Head of caudate nucleus (tissue), 42 donors: ENCODE measurements around the gene EEPD1.
A peak's percentile ranks its signal among the peaks of the same experiment; 100 is the strongest.
"Not testable (repeated sequence)": the region's sequence is repeated elsewhere in the genome, so short reads cannot be mapped to it uniquely, and the experiment has no call there.

Source experiments
- DNase-seq, 42 donors: peaks; one replicate each; pipeline versions ENCODE4 v3.0.0 to v3.0.0-alpha.2; 2020 to 2021; ENCODE audit warnings: mixed read lengths in 7 of 42
- intact Hi-C: fragments of 100-400 bp; cut with DNase I; formaldehyde crosslinking; loops from one replicate; pipeline ENCODE4 v1.15.0; 2022

The EEPD1 gene

DNA sequence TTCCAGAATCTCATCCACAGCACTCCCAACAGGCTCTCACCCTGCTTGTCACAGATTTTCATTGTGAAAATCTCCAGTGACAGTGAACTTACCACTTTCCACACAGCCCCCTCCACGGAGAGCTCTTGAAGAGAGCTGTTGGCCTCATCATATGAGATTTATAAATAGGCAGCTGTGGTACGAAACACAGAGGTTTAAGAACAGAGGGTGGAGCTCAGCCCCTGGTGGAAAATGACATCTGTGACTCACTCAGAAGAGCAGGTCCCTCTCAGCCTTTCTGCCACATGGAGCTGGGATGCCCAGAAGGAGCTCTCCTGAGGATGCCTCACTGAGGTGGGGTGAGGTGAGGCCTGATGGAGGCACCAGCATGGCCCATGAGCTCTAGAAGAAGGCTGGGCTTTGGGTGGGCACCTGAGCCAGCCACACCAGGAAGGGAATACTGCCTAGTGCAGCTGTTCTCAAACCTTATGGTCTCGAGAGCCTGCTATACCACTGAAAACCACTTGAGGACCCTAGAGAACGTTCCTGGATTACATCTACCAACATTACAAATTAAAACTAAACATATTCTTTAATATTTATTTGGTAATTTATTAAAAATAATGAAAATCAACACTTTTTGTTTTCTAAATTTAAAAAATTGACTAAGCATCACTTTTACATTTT, 25.8 kb upstream of the EEPD1 start:
- peak in 1 of 42 donors; percentile 31 for DNase-seq
- intact Hi-C loops = no loop called here

DNA sequence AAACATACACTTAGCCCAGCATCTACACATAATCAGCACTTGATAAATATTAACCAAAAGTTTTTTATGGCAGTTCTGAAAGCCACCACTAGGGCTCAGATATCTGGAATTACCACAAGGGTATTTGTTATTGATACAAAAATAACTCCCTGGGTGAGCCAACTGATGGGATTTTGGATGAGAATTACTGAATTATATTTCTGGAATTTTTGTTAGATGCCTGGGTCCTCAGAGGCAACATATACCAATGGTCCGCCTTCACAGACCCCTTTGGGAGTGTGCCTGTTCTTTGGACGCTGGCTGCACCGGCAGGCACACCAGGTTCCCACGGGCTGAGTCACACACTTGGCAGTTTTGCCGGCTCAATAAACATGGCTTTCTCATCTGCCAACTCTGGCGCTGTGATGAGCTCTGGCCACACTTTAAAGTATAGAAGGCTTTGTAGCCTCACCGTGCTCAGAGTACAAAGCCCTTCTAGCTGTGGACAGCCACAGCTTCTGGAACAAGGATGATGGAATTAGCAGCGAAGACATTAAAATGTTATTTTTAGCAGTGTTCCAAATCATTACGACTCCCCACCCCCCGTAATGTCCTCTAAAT, 24.5 kb upstream of the EEPD1 start:
- DNase-seq = peak in 40 of 42 donors; percentile 21 to 86 (median 50)
- intact Hi-C loops = no loop called here

DNA sequence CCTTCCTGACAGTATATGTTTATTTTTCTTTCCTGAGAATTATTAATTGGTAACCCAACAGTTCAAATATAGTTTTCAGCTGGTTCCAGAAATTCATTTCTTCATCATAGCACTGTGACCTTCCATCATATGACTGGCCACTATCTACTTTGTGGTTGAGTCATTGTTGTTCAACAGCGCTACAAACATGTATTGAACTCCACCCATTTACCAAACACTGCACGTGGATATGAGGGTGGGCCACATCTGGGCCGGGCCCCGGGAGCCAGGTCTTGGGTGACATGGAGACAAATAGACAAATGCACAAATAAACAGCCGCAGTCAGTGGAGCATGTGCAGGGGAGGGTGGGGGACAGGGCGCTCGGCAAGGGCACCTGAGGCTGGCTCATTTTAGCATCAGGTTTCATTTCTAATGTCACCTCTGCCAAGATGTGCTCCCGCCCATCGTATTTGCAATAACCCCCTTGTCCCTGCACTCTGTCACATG, 24.0 kb upstream of the EEPD1 start:
- intact Hi-C loops = no loop called here
- DNase-seq = no peak

DNA sequence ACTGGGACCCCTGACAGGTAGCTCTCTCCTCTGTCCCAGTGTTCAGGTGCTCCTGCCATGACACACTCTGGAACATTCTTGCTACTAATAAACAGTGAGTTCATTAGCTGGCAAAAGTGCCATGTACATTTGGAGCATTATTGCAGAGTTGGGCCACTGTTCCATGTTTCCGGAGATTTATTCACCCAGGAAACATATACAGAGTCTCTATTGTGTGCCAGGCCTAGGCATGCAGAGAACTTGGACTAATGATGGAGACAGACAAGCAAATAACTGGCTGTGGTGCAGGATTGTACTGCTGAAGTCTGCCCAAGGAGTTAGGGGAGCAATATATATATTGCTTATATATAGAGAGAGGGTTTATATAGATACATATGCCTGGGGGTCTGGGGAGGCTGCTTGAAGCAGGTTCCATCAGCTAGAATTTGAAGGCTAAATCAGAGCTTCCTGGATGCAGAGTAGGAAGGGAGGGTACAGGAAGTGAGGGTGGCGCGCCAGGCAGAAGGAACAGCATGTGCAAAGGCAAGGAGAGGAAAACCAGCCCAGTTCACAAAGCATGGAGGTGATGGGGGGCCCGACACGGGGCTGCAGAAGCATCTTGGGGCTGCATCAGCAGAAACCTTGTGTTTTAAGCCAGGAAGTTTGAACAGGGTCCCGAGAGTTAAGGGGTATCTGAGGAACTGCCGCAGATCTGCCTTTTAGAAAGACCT, 22.7 kb upstream of the EEPD1 start:
- DNase-seq = peak in 1 of 42 donors; percentile 6
- intact Hi-C loops = no loop called here

DNA sequence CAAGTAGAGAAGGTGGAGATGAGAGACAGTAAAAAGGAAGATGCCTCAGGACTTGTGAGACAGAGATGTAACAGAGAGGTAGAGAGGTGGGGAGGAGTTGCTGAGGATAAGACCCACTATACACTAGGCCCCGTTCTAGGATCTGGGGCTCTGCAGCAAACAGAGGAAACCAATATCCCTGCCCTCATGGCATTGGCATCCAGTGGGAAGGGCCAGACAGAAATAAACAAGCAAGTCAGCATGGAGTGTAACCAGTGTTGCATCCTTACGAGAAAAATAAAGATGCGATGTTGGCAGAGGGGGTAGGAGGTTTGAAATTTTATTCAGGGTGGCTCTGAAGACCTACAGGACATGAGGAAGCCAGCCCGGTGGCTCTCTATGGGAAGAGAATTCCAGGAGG, 22.0 kb upstream of the EEPD1 start:
- intact Hi-C loops = no loop called here
- no peak for DNase-seq

DNA sequence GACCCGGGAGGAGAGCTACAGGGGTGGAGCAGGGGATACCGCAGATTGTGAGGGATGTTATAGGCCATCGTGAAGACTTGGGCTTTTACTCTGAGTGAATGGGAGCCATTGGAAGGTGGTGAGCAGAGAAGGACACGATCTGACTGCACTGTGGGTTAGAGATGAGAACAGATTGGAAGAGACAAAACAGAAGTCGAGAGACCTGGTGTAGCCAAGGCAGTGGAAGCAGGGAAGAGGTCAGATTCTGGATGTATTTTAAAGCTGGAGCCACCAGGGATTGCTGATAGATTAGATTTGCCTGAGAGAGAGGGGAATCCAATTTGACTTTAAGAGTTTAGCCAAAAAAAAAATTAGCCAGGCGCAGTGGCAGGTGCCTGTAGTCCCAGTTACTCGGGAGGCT, 21.6 kb upstream of the EEPD1 start:
- intact Hi-C loops = no loop called here
- no peak for DNase-seq

DNA sequence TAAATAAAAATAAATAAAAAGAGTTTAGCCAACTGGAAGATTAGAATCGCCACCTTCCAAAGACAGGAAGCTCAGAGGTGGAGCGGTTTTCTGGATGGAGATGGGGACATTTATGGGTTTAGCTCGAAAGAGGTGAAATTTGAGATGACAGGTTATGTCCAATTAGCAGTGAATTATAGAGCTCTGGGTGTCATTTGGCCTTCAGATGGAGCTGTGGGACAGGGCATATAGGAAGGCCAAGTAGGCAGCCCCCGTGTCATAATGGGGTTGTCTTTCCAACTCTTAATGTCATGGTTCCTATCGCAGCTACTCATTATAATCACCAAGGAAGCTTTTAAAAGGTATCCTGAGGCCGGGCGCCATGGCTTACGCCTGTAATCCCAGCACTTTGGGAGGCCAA, 21.0 kb upstream of the EEPD1 start:
- no peak for DNase-seq
- intact Hi-C loops = no loop called here

DNA sequence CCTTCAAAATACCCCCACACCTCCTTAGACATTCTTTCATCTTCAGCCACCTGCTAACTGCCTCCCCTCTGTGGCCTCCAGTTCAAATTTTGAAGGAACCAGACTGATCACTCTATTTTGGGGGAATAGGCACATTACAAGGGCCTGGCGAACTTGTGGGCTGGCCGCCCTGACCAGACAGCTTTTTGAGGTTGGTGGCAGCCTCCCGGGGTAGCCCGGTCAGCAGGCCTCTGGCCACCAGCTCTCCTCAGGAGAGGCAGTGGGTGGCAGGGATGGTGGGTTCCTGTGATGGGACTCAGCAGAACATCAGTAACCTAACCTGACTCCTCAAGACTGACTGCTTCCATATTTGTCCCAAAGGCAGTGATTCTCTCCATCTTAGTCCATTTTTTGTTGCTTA, 17.4 kb upstream of the EEPD1 start:
- no peak for DNase-seq
- intact Hi-C loops = no loop called here

DNA sequence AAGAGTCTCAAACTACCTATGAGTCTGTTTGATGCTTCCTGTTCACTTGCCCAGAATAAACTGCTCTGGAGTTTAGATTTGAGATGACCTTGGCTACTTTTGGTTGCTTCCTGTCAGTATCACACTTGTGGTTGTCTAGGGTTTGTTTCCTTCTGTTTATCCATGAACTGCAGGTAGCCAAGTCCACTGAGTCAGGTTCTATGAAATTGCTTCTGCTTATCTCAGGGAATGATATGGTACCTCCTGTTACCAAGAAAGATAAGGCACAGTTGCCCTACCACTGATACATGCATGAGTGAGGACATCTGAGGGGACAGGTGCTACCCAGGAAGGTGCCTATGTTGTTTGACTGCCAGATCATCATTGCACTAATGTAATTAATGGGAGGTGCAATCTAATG, 15.8 kb upstream of the EEPD1 start:
- intact Hi-C loops = no loop called here
- peak in 1 of 42 donors; percentile 3 for DNase-seq

DNA sequence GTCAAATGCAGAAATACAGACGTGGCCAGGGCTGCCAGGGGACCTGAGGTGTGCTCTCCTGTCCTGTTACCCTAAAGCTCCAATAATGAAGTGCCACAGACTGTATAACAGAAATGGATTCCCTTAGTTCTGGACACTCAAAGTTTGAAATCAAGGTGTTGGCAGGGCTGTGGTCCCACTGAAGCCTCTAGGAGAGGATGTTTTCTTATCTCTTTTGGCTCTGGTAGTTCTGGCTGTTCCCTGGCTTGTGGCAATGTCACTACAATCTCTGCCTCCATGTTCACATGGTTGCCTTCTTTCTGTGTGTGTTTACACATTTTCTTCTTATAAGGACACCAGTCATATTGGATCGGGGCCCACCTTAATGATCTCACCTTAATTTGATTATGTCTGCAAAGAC, 15.3 kb upstream of the EEPD1 start:
- intact Hi-C loops = no loop called here
- peak in 1 of 42 donors; percentile 2 for DNase-seq

DNA sequence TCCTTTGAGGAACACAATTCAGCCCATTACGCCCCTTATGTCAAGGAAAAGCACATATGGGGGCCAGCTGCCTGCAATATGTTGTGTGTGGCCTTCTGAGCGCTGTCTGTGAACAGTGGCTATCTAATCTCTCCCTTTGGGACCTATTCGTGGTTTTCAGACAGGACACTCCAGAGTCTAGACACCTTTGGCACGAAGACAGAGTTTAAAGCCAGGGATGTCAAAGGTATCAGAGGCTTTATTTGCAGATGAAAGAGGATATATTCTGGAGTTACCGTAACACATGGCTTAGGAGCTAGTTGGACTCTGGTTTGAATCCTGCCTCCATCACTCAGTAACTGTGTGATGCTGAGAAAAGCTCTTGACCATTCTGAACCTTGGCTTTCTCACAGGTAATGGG, 14.8 kb upstream of the EEPD1 start:
- peak in 1 of 42 donors; percentile 2 for DNase-seq
- intact Hi-C loops = no loop called here

DNA sequence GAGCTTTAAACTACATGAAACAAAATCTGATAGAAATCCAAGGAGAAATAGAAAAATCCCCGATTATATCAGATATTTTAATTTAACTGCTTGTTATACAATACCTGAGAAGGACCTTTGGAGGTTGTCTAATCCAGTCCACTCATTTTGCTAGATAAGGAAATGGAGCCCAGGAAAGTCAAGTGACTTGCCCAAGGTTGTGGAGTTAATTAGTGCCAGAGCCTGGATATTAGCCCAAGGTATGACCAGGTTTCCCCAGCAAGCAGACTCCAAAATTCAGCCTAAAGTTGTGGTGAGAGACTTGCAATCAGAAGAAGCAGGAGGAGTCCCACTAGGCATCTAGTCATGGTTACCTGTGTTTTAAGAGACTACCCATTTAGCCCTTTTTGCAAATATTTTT, 11.7 kb upstream of the EEPD1 start:
- intact Hi-C loops = no loop called here
- DNase-seq = no peak

DNA sequence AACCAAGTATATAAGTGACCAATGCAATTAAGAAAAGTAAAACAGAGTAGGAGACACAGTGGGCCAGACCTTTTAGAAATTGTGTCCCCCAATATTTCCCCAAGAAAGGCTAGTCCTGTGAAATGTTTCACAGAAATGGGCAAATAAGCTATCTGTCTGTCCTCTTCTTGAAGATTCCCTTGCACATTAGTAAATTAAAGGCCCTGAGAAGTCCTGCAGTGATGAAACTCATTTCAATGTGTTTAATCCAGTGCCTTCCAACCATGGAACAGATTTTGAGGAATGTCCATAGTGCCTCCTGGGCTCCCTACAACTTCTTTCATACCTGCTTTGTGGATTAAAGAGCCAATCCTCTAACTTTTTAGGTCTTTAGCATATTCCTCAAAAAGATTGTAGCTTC, 11.2 kb upstream of the EEPD1 start:
- DNase-seq = no peak
- intact Hi-C loops = no loop called here

DNA sequence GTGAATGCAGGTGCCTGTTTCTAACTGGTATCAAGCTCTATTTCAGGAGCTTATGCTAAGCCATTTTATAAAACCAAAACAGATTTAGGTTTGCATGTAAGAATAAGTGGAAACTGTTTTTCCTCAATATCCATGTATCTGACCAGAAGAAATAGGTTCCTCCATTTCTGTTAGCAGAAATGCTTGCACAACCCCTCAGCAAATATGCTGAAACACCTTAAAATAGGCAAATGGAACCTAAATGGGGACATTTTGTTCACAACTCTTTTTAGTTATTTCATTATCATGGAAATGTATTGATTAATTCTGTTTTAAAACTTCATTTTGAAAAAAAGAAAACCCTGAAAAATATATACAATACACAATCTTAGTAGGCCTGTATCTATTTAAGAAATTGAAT, 8.9 kb upstream of the EEPD1 start:
- DNase-seq = no peak
- intact Hi-C loops = no loop called here

DNA sequence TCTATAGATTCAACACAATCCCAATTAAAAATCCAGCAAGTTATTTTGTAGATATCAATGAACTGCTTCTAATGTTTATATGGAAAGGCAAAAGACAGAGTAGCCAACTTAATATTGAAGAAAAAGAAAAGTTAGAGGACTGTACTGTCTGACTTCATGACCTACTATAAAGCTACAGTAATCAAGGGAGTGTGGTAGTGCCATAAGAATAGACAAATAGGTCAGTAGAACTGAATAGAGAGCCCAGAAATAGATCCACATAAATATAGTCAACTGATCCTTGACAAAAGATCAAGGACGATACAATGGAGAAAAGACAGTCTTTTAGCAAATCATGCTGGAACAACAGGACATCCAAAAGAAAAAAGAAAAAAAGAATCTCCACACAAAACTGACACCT, 7.4 kb upstream of the EEPD1 start:
- intact Hi-C loops = no loop called here
- DNase-seq = no peak

DNA sequence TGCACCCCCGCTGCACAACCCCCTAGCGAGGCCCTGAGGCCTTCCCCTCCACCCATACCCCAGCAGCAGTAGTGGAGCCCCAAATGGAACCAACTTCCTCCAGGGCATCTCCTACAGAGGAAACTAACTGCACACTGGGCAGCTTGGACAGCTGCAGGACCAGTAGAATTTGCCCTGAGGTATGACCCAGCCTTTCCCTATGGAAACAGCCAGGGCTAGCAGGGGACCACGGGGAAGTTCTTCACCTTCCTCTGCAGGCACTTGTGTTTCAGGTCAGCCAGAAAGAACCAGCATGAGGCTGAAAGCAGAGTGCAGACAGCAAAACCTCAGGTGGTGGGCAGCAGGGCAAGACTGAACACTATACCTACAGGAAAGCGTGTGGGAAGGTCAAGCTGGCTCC, 5.7 kb upstream of the EEPD1 start:
- intact Hi-C loops = no loop called here
- DNase-seq = no peak

DNA sequence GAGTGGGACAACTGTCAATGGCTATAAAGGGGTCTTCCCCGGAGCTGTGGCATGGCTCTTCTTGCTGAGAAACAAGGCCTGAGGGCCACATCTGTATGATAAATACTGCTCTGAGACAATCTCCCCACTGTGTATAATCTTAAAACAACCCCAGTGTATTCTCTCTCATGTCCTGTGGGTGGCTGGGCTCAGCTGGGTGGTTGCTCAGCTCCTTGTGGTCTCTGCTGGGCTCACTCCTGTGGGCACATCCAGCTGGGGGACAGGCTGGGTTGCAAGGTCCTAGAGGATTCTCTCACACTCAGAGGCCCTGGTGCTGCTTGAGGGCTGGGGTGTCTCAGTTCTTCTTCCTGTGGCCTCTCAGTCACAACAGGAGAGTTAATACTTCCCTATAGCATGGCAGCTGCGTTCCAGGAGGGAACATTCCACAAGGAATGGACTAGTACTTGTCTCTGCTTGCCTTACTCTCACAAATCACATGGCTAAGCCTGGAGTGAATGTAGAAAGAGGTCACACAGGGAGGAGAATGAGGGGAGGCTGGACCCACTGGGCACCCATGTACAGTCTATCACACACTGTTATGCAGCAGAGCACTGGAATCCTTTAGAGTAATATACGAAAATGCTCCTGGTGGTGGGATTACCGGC, 4.5 kb upstream of the EEPD1 start:
- no peak for DNase-seq
- intact Hi-C loops = no loop called here

DNA sequence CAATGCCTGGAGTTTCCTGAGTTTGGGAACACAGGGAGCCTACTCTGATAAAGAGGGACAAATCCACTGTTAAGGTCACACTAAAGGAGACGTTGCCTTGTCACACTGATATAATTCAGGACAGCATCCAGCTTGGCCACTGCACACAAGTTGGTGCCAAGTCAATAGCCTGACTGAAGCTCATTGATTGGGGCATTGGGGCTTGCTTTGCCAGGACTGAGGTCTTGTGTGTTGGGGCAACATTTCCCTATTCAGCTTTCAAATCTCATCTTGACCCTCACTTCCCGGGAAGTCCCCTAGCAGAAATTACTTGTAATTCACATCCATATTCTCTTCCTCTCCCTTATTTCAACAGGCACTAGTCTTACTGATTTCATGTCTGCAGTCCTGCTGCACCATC, 3.8 kb upstream of the EEPD1 start:
- DNase-seq, intact Hi-C loops: not testable (repeated sequence)

DNA sequence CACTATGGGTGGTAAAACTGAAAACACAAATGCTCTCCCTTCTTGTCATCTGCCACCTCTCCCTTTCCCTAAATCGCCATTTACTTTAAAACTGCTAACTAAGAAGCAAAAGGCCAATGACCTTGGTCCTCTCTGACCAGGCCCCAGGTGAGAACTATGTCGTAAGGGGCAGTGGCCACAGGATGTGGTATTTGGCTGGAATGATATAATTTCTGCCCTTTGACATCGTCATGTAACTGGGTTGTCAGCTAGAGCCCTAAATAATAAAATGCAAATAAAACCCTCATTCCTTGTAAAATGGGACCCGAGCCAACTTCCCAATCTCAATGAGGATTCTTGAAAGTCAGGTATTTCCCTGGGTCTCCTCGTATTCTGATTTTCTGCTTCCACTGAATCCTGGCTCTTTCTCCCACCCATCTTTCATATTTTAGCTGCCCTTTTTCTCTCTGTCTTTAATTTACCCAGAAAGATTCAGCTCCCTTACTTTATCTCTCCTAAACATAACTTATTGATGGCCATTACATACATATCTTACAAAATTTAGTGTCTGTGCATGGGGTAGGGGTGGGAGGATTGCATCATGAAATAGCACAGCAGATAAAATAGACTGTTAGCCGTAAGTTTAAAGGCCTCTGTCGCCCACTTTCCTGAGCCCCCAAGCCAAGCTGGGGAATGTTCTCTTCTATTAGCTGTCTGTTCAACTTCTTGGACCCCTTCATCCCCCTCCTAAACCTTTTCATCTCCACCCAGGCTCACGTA, 3.2 kb upstream of the EEPD1 start:
- intact Hi-C loops = loop anchor here (5.0 to 10.0 kb wide), 4 partner anchors 105 to 455 kb away; partner anchors contain the start of gene HERPUD2
- DNase-seq = no peak
